Upper lobe of right lung (tissue), 1 donor: ENCODE results near the gene HIRIP3. TPM values are rescaled to one million over a fixed set of nuclear protein-coding genes. Genes with fewer than 3 reads are reported as not detected.

Experiments used
- ATAC-seq: fragments of 200-7000 bp; cut with Tn5 transposase; one replicate; pipeline ENCODE4 v1.9.1; 2020; ENCODE audit warnings: mild to moderate bottlenecking, moderate library complexity
- DNase-seq: peaks from one replicate; pipeline ENCODE4 v3.0.0-alpha.2; 2020
- H3K27ac ChIP-seq: fragments of 200-600 bp; one replicate; pipeline ENCODE4 v1.8.0; 2022
- H3K27me3 ChIP-seq: fragments of 200-600 bp; one replicate; pipeline ENCODE4 v1.8.0; 2022; ENCODE audit warnings: mild to moderate bottlenecking
- H3K36me3 ChIP-seq: fragments of 200-600 bp; one replicate; pipeline ENCODE4 v1.8.0; 2022
- H3K4me1 ChIP-seq: fragments of 200-600 bp; one replicate; pipeline ENCODE4 v1.8.0; 2022
- H3K4me3 ChIP-seq: fragments of 200-600 bp; one replicate; pipeline ENCODE4 v1.8.0; 2022; ENCODE audit warnings: mild to moderate bottlenecking
- H3K9me3 ChIP-seq: fragments of 200-600 bp; one replicate; pipeline ENCODE4 v1.8.0; 2022
- intact Hi-C: fragments of 100-400 bp; cut with DNase I; formaldehyde crosslinking; loops from one replicate; pipeline ENCODE4 v1.11.0; 2022
- total RNA-seq: library from RNA; stranded (reverse); fragmentation: NEBNext Ultra II Directional; extraction: Animal tissue kit (Norgen Biotek cat#: 25700); gene quantifications from one replicate; pipeline ENCODE4 v1.2.1, GENCODE V29; 2021
- TF ChIP-seq, protein P1 (sequence below): fragments of 200-600 bp; IDR thresholded peaks from one replicate; pipeline ENCODE4 v1.8.0; 2022; ENCODE audit warnings: antibody characterized with exemption
- donor health status: DM: no; HTN: yes; CAD: no; lungs with severe emphysema.

The HIRIP3 gene
- total RNA-seq, 1 donor from 2014 or later = 20.3 TPM

GRCh38 chr16:30010844-30011713 lies 15.7 kb upstream of the HIRIP3 start, which contains the start of gene DOC2A:
DOC2A (minus strand) TSS chr16:30011027; CDS start chr16:30010222, 805 bp downstream.
- intact Hi-C loops = loop anchor here (10.0 kb wide), 1 partner anchor 316 kb away; no protein-coding TSS in a partner anchor
- H3K36me3 ChIP-seq = no peaks in the 10 kb centered on the region
- peak within 1 kb of the TSS; percentile 34 for H3K4me3 ChIP-seq
- peaks cover 5% of the 10 kb centered on the region for H3K4me1 ChIP-seq
- TF ChIP-seq, protein P1, sequence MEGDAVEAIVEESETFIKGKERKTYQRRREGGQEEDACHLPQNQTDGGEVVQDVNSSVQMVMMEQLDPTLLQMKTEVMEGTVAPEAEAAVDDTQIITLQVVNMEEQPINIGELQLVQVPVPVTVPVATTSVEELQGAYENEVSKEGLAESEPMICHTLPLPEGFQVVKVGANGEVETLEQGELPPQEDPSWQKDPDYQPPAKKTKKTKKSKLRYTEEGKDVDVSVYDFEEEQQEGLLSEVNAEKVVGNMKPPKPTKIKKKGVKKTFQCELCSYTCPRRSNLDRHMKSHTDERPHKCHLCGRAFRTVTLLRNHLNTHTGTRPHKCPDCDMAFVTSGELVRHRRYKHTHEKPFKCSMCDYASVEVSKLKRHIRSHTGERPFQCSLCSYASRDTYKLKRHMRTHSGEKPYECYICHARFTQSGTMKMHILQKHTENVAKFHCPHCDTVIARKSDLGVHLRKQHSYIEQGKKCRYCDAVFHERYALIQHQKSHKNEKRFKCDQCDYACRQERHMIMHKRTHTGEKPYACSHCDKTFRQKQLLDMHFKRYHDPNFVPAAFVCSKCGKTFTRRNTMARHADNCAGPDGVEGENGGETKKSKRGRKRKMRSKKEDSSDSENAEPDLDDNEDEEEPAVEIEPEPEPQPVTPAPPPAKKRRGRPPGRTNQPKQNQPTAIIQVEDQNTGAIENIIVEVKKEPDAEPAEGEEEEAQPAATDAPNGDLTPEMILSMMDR = no peak
- no peak within 1 kb of the TSS for H3K27ac ChIP-seq
- DNase-seq (no peak), ATAC-seq (peak; percentile 8)
- H3K9me3 ChIP-seq = no peaks in the 10 kb centered on the region
- peaks cover 42% of the 10 kb centered on the region for H3K27me3 ChIP-seq

DNA sequence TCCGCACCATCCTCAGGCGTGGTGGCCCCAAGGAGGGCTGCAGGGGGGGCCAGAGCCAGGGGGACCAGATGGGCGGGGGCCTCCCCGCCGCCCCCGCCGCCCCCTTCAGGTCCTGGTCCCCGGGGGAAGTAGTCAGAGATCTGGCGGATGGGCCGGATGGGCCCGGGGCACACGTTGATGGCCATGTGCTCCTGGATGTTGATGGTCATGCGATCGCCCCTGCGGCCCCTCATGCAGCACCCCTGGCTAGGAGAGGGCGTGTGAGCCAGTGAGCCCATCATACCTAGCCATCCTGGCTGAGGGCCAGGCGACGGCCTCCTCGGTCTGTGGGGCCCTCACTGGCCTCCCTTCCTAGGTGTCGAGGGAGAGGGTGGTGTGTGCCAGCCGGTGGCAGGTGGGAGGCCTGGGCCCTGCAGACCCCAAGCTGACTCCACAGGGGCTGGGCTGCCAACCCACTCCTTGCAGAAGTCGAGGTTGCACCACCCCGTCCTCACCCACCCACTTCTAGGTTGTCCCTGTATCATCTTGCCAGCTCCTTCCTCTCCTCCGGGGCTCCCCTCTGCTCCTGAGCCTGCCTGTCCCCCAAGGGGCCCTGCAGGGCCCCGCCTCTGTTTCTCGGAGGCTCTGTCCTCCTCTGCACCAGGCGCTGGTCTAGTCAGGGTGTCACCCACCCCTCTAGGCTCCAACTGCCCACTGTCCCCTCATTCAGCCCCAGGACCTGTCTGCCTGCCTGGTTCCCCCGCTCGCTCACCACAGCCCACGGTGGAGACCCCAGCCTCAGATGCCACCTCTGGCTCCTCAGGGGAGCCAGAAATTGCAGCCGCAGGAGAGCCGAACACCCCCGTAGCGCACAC lies 14.8 kb upstream of the HIRIP3 start:
- H3K27me3 ChIP-seq = peaks cover 42% of the 10 kb centered on the region
- no peak for DNase-seq
- ATAC-seq = no peak
- intact Hi-C loops = loop anchor here (10.0 kb wide), 2 partner anchors 155 to 315 kb away; no protein-coding TSS in a partner anchor
- no peak overlapping the region for H3K27ac ChIP-seq
- H3K36me3 ChIP-seq = no peaks in the 10 kb centered on the region
- TF ChIP-seq, protein P1 = no peak
- H3K4me3 ChIP-seq = peak overlapping the region; percentile 34
- H3K9me3 ChIP-seq = no peaks in the 10 kb centered on the region
- H3K4me1 ChIP-seq = peaks cover 5% of the 10 kb centered on the region

DNA sequence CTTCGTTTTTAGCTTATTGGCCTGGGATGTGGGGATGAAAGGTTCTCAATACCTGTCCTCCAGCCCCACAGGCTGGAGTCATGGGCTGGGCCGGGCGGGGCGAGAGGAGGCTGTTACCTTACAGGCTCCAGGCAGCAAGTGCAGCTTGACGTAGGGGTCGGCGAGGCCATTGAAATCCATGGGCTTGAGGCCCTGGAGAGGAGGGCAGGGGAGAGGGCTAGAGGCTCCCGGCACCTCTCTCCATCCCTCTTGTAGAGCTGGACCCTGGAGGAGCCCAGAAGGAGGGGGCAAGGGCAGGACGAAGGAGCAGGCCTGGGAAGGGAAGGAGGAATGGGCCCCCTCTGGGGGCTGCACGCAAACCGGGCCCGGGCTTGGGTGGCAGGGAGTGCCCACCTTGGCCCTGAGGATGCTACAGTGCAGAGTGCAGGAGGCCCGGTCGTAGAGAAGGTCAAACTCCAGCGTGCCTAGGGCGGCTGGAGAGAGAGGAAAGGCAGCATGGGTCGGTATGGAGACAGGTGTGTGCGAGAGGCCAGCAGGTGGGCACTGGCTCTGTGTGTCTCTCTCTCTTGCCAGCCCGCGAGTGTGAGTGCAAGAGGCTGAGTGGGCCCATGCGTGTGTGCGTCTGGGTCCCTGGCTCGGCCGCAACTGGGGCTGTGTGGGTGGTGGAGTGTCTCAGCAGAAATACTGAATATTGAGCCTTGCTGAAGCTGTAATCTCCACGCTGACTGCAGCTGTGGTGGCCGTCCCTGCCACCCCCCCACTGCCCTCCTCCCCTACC lies 13.9 kb upstream of the HIRIP3 start:
- intact Hi-C loops = loop anchor here (10.0 kb wide), 1 partner anchor 154 kb away; no protein-coding TSS in a partner anchor
- H3K4me1 ChIP-seq = peaks cover 5% of the 10 kb centered on the region
- H3K9me3 ChIP-seq = no peaks in the 10 kb centered on the region
- DNase-seq = no peak
- peaks cover 42% of the 10 kb centered on the region for H3K27me3 ChIP-seq
- ATAC-seq = no peak
- H3K4me3 ChIP-seq = no peak overlapping the region
- H3K36me3 ChIP-seq = no peaks in the 10 kb centered on the region
- TF ChIP-seq, protein P1 = no peak
- H3K27ac ChIP-seq = no peak overlapping the region

DNA sequence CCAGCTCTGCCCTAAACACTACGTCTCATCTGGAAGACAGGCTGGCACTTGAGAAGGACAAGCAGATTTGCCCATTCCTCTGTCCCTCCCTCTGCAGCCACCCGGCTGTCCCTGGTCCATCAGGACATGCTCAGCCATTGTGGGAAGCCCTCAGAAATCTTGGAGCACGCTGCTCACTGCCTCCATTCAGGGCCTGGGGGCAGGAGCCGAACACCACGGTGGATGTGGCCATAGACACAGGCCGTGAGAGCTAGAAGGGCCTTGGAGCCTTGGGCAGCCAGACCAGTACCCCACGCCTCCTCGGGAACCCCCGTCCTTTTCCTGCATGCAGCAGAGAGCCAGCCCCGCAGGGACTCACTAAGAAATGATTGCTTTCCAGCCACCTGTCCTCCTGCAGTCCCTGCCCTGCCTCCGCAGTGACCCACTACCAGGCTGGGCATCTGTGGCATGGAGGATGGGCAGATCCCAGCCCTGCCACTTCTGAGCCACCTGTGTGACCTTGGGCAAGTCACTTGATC lies 12.0 kb upstream of the HIRIP3 start:
- Histone ChIP-seq H3K27ac (no peak overlapping the region), H3K4me3 (no peak overlapping the region), H3K9me3 (no peaks in the 10 kb centered on the region), H3K36me3 (no peaks in the 10 kb centered on the region), H3K4me1 (peaks cover 5% of the 10 kb centered on the region), H3K27me3 (peaks cover 41% of the 10 kb centered on the region)
- TF ChIP-seq, protein P1 = no peak
- ATAC-seq = no peak
- DNase-seq = no peak
- intact Hi-C loops = loop anchor here (10.0 kb wide), 1 partner anchor 153 kb away; no protein-coding TSS in a partner anchor
